HepG2 (cell line): ENCODE data around the gene KCNQ5.

Source experiments
- SIN3A ChIP-seq: IDR thresholded peaks from 2 replicates; pipeline ENCODE4 v1.6.1; 2011; ENCODE audit warnings: low read depth, mild to moderate bottlenecking, control low read depth, low read length, borderline replicate concordance
- SMAD1 ChIP-seq: sonication (generic); formaldehyde crosslinking; IDR thresholded peaks from 2 replicates; pipeline ENCODE4 v1.4.0; 2020; ENCODE audit warnings: missing genetic modification reagents, low read depth, mild to moderate bottlenecking, borderline replicate concordance
- ZNF468 ChIP-seq: sonication (generic); formaldehyde crosslinking; IDR thresholded peaks from 2 replicates; pipeline ENCODE4 v1.8.0; 2022; ENCODE audit warnings: mild to moderate bottlenecking, moderate library complexity, missing genetic modification reagents
- TF ChIP-seq, protein P1 (sequence below): IDR thresholded peaks from 2 replicates; pipeline ENCODE4 v1.6.1; 2016; ENCODE audit warnings: mild to moderate bottlenecking
- TF ChIP-seq, protein P2 (sequence below): sonication (generic); formaldehyde crosslinking; IDR thresholded peaks from 2 replicates; pipeline ENCODE4 v1.5.0; 2020; ENCODE audit warnings: mild to moderate bottlenecking, missing genetic modification reagents, moderate library complexity
- TF ChIP-seq, protein P3 (sequence below): sonication (generic); formaldehyde crosslinking; IDR thresholded peaks from 2 replicates; pipeline ENCODE4 v1.4.0; 2020; ENCODE audit warnings: missing genetic modification reagents

DNA sequence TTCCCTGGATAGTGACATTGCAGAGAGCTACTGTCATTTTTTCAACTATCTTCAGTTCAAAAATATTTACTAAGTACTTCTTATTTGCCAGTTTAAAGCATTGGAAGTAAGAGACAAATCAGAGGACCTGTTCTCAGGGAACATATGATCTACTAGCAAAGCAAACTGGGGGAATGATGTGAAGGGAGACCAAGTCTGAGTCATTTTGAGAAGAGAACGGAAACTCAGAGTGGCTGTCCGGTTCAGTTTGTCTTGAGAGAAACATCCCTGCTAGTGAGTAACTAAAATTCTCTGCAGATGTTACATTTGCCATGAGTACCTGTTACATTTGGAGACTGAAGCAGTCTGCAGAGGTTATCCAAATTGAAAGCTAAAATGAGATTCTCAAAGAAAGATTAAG is 118.3 kb downstream of the KCNQ5 start:
- TF ChIP-seq, protein P1, sequence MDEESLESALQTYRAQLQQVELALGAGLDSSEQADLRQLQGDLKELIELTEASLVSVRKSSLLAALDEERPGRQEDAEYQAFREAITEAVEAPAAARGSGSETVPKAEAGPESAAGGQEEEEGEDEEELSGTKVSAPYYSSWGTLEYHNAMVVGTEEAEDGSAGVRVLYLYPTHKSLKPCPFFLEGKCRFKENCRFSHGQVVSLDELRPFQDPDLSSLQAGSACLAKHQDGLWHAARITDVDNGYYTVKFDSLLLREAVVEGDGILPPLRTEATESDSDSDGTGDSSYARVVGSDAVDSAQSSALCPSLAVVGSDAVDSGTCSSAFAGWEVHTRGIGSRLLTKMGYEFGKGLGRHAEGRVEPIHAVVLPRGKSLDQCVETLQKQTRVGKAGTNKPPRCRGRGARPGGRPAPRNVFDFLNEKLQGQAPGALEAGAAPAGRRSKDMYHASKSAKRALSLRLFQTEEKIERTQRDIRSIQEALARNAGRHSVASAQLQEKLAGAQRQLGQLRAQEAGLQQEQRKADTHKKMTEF (CRISPR knock-in tag): no peak
- TF ChIP-seq ZNF468 (CRISPR knock-in tag) (no peak), SIN3A (no peak), SMAD1 (CRISPR knock-in tag) (no peak)
- TF ChIP-seq, protein P2, sequence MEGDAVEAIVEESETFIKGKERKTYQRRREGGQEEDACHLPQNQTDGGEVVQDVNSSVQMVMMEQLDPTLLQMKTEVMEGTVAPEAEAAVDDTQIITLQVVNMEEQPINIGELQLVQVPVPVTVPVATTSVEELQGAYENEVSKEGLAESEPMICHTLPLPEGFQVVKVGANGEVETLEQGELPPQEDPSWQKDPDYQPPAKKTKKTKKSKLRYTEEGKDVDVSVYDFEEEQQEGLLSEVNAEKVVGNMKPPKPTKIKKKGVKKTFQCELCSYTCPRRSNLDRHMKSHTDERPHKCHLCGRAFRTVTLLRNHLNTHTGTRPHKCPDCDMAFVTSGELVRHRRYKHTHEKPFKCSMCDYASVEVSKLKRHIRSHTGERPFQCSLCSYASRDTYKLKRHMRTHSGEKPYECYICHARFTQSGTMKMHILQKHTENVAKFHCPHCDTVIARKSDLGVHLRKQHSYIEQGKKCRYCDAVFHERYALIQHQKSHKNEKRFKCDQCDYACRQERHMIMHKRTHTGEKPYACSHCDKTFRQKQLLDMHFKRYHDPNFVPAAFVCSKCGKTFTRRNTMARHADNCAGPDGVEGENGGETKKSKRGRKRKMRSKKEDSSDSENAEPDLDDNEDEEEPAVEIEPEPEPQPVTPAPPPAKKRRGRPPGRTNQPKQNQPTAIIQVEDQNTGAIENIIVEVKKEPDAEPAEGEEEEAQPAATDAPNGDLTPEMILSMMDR (CRISPR knock-in tag): no peak
- TF ChIP-seq, protein P3, sequence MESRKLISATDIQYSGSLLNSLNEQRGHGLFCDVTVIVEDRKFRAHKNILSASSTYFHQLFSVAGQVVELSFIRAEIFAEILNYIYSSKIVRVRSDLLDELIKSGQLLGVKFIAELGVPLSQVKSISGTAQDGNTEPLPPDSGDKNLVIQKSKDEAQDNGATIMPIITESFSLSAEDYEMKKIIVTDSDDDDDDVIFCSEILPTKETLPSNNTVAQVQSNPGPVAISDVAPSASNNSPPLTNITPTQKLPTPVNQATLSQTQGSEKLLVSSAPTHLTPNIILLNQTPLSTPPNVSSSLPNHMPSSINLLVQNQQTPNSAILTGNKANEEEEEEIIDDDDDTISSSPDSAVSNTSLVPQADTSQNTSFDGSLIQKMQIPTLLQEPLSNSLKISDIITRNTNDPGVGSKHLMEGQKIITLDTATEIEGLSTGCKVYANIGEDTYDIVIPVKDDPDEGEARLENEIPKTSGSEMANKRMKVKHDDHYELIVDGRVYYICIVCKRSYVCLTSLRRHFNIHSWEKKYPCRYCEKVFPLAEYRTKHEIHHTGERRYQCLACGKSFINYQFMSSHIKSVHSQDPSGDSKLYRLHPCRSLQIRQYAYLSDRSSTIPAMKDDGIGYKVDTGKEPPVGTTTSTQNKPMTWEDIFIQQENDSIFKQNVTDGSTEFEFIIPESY (CRISPR knock-in tag): no peak
